Retinal pigment epithelial cell (primary cell): Measurements from ENCODE around the gene BAZ2B.
"Not testable (repeated sequence)": the region's sequence is repeated elsewhere in the genome, so short reads cannot be mapped to it uniquely, and the experiment has no call there.

Experiments used
- DNase-seq: peaks from one replicate; pipeline ENCODE4 v3.0.0-alpha.2; 2010; ENCODE audit warnings: low read depth
- H3K4me3 ChIP-seq: 2 replicates; pipeline ENCODE4 v1.5.1; 2011; ENCODE audit warnings: mild to moderate bottlenecking, low read length, control low read depth, moderate library complexity
- CTCF ChIP-seq: conservative IDR thresholded peaks from 2 replicates; pipeline ENCODE4 v1.5.1; 2011; ENCODE audit warnings: low read depth, low read length, control low read depth, inconsistent platforms

BAZ2B gene

GRCh38 chr2:159538801-159539200, 77.5 kb downstream of the BAZ2B start:
- DNase-seq, result no peak
- TF ChIP-seq CTCF, result no peak
- H3K4me3 ChIP-seq, result no peak overlapping the region

DNA sequence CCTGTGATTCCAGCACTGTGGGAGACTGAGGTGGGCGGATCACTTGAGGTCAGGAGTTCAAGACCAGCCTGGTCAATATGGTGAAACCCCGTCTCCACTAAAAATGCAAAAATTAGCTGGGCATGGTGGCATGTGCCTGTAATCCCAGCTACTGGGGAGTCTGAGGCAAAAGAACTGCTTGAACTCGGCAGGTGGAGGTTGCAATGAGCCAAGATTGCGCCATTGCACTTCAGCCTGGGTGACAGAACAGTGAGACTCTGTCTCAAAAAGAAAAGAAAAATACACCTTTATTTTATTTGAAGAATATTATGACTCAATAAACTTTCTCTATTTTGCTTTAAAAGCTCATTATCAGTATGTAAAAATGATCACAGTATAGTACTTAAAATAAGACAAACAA, 81.1 kb downstream of the BAZ2B start:
- H3K4me3 ChIP-seq, DNase-seq: not testable (repeated sequence)

DNA sequence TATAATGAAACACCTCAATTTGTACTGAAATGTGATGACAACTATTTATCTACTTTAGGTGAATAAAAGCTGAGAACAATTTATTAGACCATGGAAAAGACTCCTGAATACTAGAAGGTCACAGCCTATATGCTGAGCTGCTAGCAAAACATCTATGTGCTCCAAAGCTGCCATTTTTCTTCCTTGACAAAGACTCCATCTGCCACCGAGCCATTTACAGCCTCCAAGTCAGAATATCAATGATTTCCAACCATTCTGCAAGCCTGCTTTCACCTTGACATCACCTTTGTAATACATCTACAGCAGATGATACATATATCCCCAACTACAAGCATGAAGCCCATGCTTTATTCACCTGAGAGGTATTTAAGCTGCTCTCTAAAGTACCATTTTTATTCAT, 84.9 kb downstream of the BAZ2B start:
- DNase-seq, result no peak
- TF ChIP-seq CTCF, result no peak
- H3K4me3 ChIP-seq, result no peak overlapping the region

GRCh38 chr2:159526433-159526832, 89.9 kb downstream of the BAZ2B start:
- no peak for TF ChIP-seq CTCF
- DNase-seq, result no peak
- no peak overlapping the region for H3K4me3 ChIP-seq

GRCh38 chr2:159525012-159525411, 91.3 kb downstream of the BAZ2B start:
- no peak for TF ChIP-seq CTCF
- H3K4me3 ChIP-seq, result no peak overlapping the region
- DNase-seq, result no peak

DNA sequence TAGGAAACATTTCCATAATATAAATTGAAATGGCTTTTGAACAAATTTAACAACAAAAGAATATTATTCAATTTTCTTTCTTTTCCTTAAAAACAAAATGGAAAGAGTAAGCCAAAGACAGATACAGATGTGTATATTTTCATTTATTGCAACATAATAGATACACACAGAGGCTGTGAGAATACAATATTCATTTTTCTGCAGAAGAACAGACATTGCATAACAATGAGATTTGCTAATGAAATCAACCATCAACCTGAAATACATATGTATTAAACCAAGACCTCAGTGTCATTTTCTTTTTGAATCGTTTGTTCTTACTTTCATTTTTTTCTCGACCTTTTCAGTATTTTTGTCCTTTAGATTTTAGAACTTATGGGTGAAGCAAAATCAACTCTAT, 95.1 kb downstream of the BAZ2B start:
- H3K4me3 ChIP-seq, result no peak overlapping the region
- no peak for DNase-seq
- no peak for TF ChIP-seq CTCF

DNA sequence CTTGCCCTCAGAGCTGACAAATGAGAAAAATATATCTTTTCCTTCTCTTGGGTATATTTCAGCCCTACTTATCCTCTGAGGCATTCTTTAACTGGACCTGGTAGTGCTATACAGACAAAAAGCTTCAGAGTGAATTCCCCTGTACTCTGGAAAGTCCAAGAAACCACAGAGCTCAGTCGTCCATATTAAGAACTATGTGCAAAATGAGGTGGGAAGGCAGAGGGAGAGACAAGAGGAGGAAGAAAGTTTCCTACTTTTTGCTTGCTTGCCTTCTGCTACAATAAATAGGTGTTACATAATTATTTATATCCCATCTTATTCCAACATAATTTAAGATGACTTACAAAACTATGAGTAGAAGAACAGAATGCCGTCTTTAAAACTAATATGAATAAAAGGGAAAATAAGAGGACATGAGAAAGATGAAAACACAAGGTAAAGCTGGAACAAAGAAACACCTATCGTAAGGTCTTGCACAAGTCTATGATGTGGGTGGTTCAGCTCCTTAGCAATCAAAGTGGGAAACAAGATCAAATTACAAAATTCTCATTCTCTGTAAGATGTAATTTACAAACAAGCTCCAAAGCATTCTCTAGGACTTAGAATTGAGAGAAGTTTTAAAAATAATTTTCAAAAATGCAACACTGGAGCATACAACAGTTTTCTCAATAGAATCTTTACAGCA, 97.9 kb downstream of the BAZ2B start:
- no peak overlapping the region for H3K4me3 ChIP-seq
- no peak for TF ChIP-seq CTCF
- DNase-seq, result no peak

- no peak for TF ChIP-seq CTCF
Measured at GRCh38 chr2:159516241-159516758, 100.0 kb downstream of the BAZ2B start.

More at GRCh38 chr2:159516241-159516758, 100.0 kb downstream of the BAZ2B start:
- DNase-seq, result no peak
- peak overlapping the region; percentile 49 for H3K4me3 ChIP-seq
